ENCODE data around the gene MUC5AC. TPM values are rescaled to one million over a fixed set of nuclear protein-coding genes. Genes with fewer than 3 reads are reported as not detected.

MUC5AC gene
- total RNA-seq, 1 experiment from 2014 or later, result 0.11 TPM

DNA sequence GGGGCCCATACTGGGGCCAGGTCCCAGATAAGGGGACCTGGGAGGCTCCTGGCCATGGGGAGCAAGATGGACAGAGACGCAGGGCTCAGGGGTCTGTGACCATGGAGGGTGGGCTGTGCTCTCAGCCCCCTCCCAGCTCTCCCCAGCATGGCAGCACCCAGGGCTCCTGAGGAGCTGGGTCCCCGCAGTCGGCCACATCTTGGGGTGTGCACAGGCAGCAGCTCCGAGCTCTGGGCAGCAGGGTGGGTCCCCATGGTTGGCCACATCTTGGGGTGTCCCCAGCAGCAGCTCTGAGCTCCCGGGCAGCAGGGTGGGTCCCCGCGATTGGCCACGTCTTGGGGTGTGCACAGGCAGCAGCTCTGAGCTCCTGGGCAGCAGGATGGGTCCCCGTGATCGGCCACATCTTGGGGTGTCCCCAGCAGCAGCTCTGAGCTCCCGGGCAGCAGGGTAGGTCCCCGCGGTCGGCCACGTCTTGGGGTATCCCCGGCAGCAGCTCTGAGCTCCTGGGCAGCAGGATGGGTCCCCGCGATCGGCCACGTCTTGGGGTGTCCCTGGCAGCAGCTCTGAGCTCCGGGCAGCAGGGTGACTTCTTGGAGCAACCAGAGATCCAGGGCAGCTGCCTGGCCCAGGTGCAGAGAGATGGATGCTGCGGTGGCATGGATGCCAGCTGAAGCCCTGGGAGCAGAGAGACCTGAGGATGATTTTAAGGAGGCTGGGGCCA lies 46.8 kb downstream of the MUC5AC start:
- Histone ChIP-seq H3K36me3 (ENCODE audit: low read depth, low read length) (no peaks in the 10 kb centered on the region), H3K4me2 (ENCODE audit: low read length) (no peak overlapping the region), H4K20me1 (ENCODE audit: low read length) (no peaks in the 10 kb centered on the region), H3K27ac (ENCODE audit: low read length) (0 out of 2 replicates have a peak overlapping the region, but pooled peaks have one; percentile 72), H3K4me1 (ENCODE audit: insufficient read depth, low read length) (peaks cover 26% of the 10 kb centered on the region), H3K9ac (ENCODE audit: low read length) (0 out of 2 replicates have a peak overlapping the region, but pooled peaks have one; percentile 50), H3K4me3 (ENCODE audit: low read length) (no peak overlapping the region), H3K27me3 (ENCODE audit: low read length) (no peaks in the 10 kb centered on the region), H2AFZ (ENCODE audit: low read length) (no peak overlapping the region), H3K9me2 (replicated peaks; ENCODE audit: low read length) (no peaks in the 10 kb centered on the region), H3K79me2 (ENCODE audit: low read length) (no peaks in the 10 kb centered on the region), H3F3A (ENCODE audit: low read length, unreplicated experiment) (no peaks in the 10 kb centered on the region), H3K9me3 (ENCODE audit: low read length) (no peaks in the 10 kb centered on the region)
- DNase-seq (no peak), ATAC-seq (no peak)
- intact Hi-C loops (cut with micrococcal nuclease), result loop anchor here (5.0 kb wide), 3 partner anchors 52 to 87 kb away; no protein-coding TSS in a partner anchor
- TF ChIP-seq, protein P1, sequence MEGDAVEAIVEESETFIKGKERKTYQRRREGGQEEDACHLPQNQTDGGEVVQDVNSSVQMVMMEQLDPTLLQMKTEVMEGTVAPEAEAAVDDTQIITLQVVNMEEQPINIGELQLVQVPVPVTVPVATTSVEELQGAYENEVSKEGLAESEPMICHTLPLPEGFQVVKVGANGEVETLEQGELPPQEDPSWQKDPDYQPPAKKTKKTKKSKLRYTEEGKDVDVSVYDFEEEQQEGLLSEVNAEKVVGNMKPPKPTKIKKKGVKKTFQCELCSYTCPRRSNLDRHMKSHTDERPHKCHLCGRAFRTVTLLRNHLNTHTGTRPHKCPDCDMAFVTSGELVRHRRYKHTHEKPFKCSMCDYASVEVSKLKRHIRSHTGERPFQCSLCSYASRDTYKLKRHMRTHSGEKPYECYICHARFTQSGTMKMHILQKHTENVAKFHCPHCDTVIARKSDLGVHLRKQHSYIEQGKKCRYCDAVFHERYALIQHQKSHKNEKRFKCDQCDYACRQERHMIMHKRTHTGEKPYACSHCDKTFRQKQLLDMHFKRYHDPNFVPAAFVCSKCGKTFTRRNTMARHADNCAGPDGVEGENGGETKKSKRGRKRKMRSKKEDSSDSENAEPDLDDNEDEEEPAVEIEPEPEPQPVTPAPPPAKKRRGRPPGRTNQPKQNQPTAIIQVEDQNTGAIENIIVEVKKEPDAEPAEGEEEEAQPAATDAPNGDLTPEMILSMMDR (conservative IDR thresholded peaks at IDR 0.05; ENCODE audit: low read depth, low read length), result no peak
- TF ChIP-seq EZH2phosphoT487 (IDR thresholded peaks at IDR 0.05; ENCODE audit: borderline replicate concordance, low read length) (no peak), EZH2 (IDR thresholded peaks at IDR 0.05; ENCODE audit: low read length, unreplicated experiment) (no peak)
- no TSS peak for BruUV-seq (replicated peaks)
- CTCF ChIA-PET, result no interaction called here
- POLR2A ChIA-PET (ENCODE audit: unreplicated experiment), result no interaction called here

DNA sequence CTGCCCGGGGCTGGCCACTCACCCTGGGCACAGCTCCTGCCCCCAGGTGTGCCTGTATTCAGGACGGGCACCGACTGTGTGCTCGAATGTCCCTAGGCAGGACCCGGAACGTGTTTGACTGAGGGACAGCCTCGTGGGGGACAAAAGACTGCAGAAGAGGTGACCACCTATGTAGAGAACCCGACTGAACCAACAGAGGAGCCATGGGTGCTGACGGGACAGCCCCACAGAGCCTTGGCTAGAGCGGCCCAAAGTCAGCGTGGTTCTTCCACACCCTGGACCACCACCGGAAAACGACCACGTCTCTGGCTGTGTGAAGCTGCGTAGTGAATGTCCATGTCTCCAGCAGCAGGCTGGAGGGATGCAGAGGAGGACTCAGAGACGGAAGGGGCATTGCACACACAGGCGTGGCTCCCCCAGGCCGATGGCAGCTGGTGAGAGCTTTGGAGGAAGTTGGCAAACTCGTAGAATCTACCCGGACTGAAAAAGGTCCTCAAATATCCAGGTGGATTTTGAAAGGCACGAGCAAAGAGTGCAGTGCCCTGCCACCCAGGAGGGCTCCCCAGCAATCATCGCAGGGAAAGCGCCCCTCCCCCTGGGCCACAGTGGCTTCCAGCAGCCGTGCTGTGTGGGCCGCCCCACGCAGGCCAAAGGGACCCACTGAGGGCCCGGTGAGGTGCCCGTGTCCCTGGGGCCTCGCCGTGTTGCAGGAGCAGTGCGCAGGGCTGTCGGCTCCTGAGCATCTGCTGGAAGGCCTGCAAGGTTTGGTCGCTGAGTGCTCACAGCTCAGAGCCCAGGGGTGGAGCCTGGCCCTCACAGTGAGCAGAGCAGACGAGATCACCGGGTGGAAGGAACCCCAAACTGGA lies 47.6 kb downstream of the MUC5AC start:
- H3K27me3 ChIP-seq (ENCODE audit: low read length), result no peaks in the 10 kb centered on the region

More for the DNA sequence above, 47.6 kb downstream of the MUC5AC start:
- no peaks in the 10 kb centered on the region for H3K9me3 ChIP-seq (ENCODE audit: low read length)
- H3K79me2 ChIP-seq (ENCODE audit: low read length), result no peaks in the 10 kb centered on the region
- H3K4me1 ChIP-seq (ENCODE audit: insufficient read depth, low read length), result peaks cover 17% of the 10 kb centered on the region
- no peak overlapping the region for H2AFZ ChIP-seq (ENCODE audit: low read length)
- no peaks in the 10 kb centered on the region for H3F3A ChIP-seq (ENCODE audit: low read length, unreplicated experiment)
- DNase-seq (no peak), ATAC-seq (no peak)
- no peak overlapping the region for H3K4me3 ChIP-seq (ENCODE audit: low read length)
- H3K27ac ChIP-seq (ENCODE audit: low read length), result no peak overlapping the region
- H4K20me1 ChIP-seq (ENCODE audit: low read length), result no peaks in the 10 kb centered on the region
- no peaks in the 10 kb centered on the region for H3K36me3 ChIP-seq (ENCODE audit: low read depth, low read length)
- intact Hi-C loops (cut with micrococcal nuclease), result no loop called here
- POLR2A ChIA-PET (ENCODE audit: unreplicated experiment), result no interaction called here
- no peak for TF ChIP-seq EZH2 (IDR thresholded peaks at IDR 0.05; ENCODE audit: low read length, unreplicated experiment)
- TF ChIP-seq, protein P1 (conservative IDR thresholded peaks at IDR 0.05; ENCODE audit: low read depth, low read length), result no peak
- no peak for TF ChIP-seq EZH2phosphoT487 (IDR thresholded peaks at IDR 0.05; ENCODE audit: borderline replicate concordance, low read length)
- no TSS peak for BruUV-seq (replicated peaks)
- CTCF ChIA-PET, result no interaction called here
- no peak overlapping the region for H3K9ac ChIP-seq (ENCODE audit: low read length)
- no peaks in the 10 kb centered on the region for H3K9me2 ChIP-seq (replicated peaks; ENCODE audit: low read length)
- no peak overlapping the region for H3K4me2 ChIP-seq (ENCODE audit: low read length)
